GM12864 (cell line): Measurements from ENCODE around the gene SPATA33.

ENCODE experiments used
- DNase-seq: peaks from one replicate; pipeline ENCODE4 v3.0.0-alpha.2; 2011; ENCODE audit warnings: low read depth
- H3K4me3 ChIP-seq: 2 replicates; pipeline ENCODE4 v1.5.1; 2011; ENCODE audit warnings: mild to moderate bottlenecking, low read depth, low read length, control low read depth
- CTCF ChIP-seq: IDR thresholded peaks from 2 replicates; pipeline ENCODE4 v1.5.1; 2011; ENCODE audit warnings: low read depth, mild to moderate bottlenecking, moderate library complexity, low read length, control low read depth, inconsistent platforms; ENCODE audit errors: missing control alignments

The SPATA33 gene

DNA sequence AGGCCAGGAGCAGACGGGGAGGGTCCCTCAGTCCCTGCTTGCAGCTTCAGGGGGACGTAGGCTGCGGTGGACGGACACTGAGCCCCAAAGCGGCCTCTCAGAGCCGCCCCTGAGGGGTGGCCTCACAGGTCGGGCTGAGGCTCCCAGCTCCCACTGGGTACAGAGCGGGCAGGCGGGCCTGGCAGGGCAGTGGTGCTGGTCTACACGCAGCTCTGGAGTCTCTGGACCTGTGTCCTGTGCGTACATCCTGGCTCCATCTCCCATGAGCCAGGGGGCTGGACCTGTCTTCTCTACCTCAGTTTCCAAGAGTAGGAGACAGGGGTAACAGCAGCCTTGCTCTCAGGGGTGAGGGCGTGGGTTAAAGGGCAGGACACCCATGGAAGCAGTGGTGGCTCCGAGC lies 42.5 kb upstream of the SPATA33 start:
- H3K4me3 ChIP-seq, result no peak overlapping the region
- TF ChIP-seq CTCF, result no peak
- DNase-seq, result no peak

- H3K4me3 ChIP-seq, result no peak overlapping the region
- peak; percentile 69 for TF ChIP-seq CTCF
- DNase-seq, result no peak
These were observed 42.0 kb upstream of the SPATA33 start for GRCh38 chr16:89615596-89616090.

DNA sequence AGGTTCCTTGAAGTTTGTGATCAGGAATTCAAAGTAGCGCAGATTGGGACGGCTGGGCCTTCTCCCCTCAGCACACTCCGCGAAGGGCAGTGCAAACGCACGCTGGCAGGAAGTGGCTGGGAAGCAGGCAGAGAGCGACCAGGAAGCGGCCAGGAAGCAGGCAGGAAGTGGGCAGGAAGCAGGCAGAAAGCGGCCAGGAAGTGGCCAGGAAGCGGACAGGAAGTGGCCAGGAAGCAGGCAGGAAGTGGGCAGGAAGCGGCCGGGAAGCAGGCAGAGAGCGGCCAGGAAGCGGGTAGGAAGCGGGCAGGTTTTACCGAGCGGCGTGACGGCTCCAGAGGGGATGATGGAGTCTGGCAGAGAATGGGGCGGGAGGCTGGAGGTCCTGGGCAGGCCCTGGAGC lies 41.0 kb upstream of the SPATA33 start:
- H3K4me3 ChIP-seq, result no peak overlapping the region
- no peak for TF ChIP-seq CTCF
- no peak for DNase-seq

- no peak overlapping the region for H3K4me3 ChIP-seq
- no peak for DNase-seq
- no peak for TF ChIP-seq CTCF
These were observed 40.6 kb upstream of the SPATA33 start for GRCh38 chr16:89617036-89617435.

DNA sequence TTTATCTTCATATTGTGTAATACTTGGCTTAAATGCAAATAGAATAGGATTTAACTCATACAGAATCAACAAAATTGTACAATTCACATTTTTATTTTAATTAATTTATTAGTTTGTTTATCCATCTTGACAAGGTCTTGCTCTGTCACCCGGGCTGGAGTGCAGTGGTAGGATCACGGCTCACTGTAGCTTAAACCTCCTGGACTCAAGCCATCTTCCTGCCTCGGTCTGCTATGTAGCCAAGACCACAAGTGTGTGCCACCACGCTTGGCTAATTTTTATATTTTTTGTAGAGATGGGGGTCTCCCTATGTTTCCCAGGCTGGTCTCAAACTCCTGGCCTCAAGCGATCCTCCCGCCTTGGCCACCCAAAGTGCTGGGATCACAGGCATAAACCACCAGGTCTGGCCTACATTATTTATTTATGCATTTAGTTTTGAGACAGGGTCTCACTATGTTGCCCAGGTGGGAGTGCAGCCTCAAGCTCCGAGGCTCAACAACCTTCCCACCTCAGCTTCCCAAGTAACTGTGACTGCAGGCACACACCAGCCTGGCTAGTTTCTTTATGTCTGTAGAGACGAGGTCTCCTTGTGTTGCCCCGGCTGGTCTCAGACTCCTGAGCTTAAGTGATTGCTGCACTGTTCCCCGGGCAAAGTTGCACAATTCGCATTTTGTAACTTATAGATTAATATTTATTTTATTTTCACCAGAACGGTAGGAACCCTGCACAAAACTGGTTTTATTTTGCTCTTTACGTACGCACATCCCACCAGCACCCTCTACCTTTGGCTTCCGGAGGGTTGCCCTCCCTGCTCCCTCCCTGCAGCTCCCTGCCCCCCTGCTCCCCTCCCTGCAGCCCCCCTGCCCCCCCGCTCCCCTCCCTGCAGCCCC lies 39.3 kb upstream of the SPATA33 start:
- TF ChIP-seq CTCF, result no peak

GRCh38 chr16:89619840-89620239 lies 37.8 kb upstream of the SPATA33 start:
- TF ChIP-seq CTCF, result no peak
- DNase-seq, result no peak
- H3K4me3 ChIP-seq, result no peak overlapping the region

More for the DNA sequence above, 39.3 kb upstream of the SPATA33 start:
- H3K4me3 ChIP-seq, result no peak overlapping the region
- no peak for DNase-seq
